DOHH2 (cell line): ENCODE measurements around the gene NYAP2.

ENCODE experiments used
- H3F3A ChIP-seq: fragments of 200-600 bp; sonication (generic), shearing (Covaris generic); 2 replicates; pipeline ENCODE4 v1.6.0; 2016; ENCODE audit warnings: antibody characterized with exemption, mild to moderate bottlenecking; ENCODE audit not compliant: control insufficient read depth, insufficient read depth
- H3K27ac ChIP-seq: fragments of 200-600 bp; sonication (generic); 2 replicates; pipeline ENCODE4 v1.5.1; 2014; ENCODE audit warnings: low read depth, mild to moderate bottlenecking, low read length, moderate library complexity
- H3K27me3 ChIP-seq: fragments of 200-600 bp; sonication (generic); 2 replicates; pipeline ENCODE4 v1.6.1; 2014; ENCODE audit warnings: mild to moderate bottlenecking, low read length, mixed read lengths; ENCODE audit not compliant: control insufficient read depth
- H3K36me3 ChIP-seq: fragments of 200-600 bp; sonication (generic); 2 replicates; pipeline ENCODE4 v1.6.1; 2014; ENCODE audit warnings: mild to moderate bottlenecking, low read length, moderate library complexity, mixed read lengths; ENCODE audit not compliant: control insufficient read depth
- H3K4me1 ChIP-seq: fragments of 200-600 bp; sonication (generic); 2 replicates; pipeline ENCODE4 v1.6.1; 2014; ENCODE audit warnings: mild to moderate bottlenecking, low read length, mixed read lengths; ENCODE audit not compliant: control insufficient read depth
- H3K4me2 ChIP-seq: fragments of 200-600 bp; sonication (generic); 2 replicates; pipeline ENCODE4 v1.6.0; 2014; ENCODE audit warnings: mild to moderate bottlenecking, low read length, moderate library complexity
- H3K4me3 ChIP-seq: fragments of 200-600 bp; sonication (generic); 2 replicates; pipeline ENCODE4 v1.5.1; 2014; ENCODE audit warnings: mild to moderate bottlenecking, low read length, mixed read lengths
- H3K79me2 ChIP-seq: fragments of 200-600 bp; sonication (generic); 2 replicates; pipeline ENCODE4 v1.6.1; 2014; ENCODE audit warnings: mild to moderate bottlenecking, low read length, mixed read lengths; ENCODE audit not compliant: control insufficient read depth
- H3K9me2 ChIP-seq: fragments of 200-600 bp; sonication (generic); replicated peaks from 2 replicates; pipeline ENCODE4 v1.6.1; 2014; ENCODE audit warnings: mild to moderate bottlenecking, low read length, mixed read lengths; ENCODE audit not compliant: control insufficient read depth
- H3K9me3 ChIP-seq: fragments of 200-600 bp; sonication (generic); 2 replicates; pipeline ENCODE4 v1.6.1; 2014; ENCODE audit warnings: antibody characterized with exemption, low read length, mixed read lengths; ENCODE audit not compliant: control insufficient read depth, insufficient read depth
- H4K20me1 ChIP-seq: fragments of 200-600 bp; sonication (generic); 2 replicates; pipeline ENCODE4 v1.6.0; 2014; ENCODE audit warnings: low read depth, mild to moderate bottlenecking, antibody characterized with exemption, low read length, moderate library complexity; ENCODE audit not compliant: control insufficient read depth, insufficient read depth
- CTCF ChIP-seq: fragments of 200-600 bp; sonication (generic); IDR thresholded peaks from one replicate; pipeline ENCODE4 v1.5.1; 2014; ENCODE audit warnings: antibody characterized with exemption, mild to moderate bottlenecking, low read depth, low read length; ENCODE audit not compliant: poor library complexity, severe bottlenecking
- EZH2phosphoT487 ChIP-seq: fragments of 200-600 bp; sonication (generic); IDR thresholded peaks from 2 replicates; pipeline ENCODE4 v1.6.1; 2017; ENCODE audit warnings: borderline replicate concordance, mild to moderate bottlenecking, antibody characterized with exemption, low read length, moderate library complexity, mixed read lengths

Gene NYAP2

GRCh38 chr2:225614915-225615314, 215.4 kb downstream of the NYAP2 start:
- no peaks in the 10 kb centered on the region for H3K27me3 ChIP-seq
- no peak for TF ChIP-seq EZH2phosphoT487
- TF ChIP-seq CTCF = no peak
- H3K79me2 ChIP-seq = no peaks in the 10 kb centered on the region
- H4K20me1 ChIP-seq = no peaks in the 10 kb centered on the region
- H3K4me2 ChIP-seq = no peak overlapping the region
- H3F3A ChIP-seq = no peaks in the 10 kb centered on the region
- H3K4me3 ChIP-seq = no peak overlapping the region
- H3K4me1 ChIP-seq = no peaks in the 10 kb centered on the region
- no peaks in the 10 kb centered on the region for H3K9me2 ChIP-seq
- no peak overlapping the region for H3K27ac ChIP-seq
- no peaks in the 10 kb centered on the region for H3K36me3 ChIP-seq
- H3K9me3 ChIP-seq = no peaks in the 10 kb centered on the region

- Histone ChIP-seq H3K36me3 (no peaks in the 10 kb centered on the region), H3F3A (no peaks in the 10 kb centered on the region), H3K4me1 (no peaks in the 10 kb centered on the region), H3K9me3 (no peaks in the 10 kb centered on the region), H4K20me1 (no peaks in the 10 kb centered on the region), H3K4me3 (no peak overlapping the region), H3K9me2 (no peaks in the 10 kb centered on the region), H3K4me2 (no peak overlapping the region), H3K79me2 (no peaks in the 10 kb centered on the region), H3K27ac (no peak overlapping the region), H3K27me3 (no peaks in the 10 kb centered on the region)
- TF ChIP-seq EZH2phosphoT487 (no peak), CTCF (no peak)
These were observed 216.0 kb downstream of the NYAP2 start for GRCh38 chr2:225615514-225615913.

DNA sequence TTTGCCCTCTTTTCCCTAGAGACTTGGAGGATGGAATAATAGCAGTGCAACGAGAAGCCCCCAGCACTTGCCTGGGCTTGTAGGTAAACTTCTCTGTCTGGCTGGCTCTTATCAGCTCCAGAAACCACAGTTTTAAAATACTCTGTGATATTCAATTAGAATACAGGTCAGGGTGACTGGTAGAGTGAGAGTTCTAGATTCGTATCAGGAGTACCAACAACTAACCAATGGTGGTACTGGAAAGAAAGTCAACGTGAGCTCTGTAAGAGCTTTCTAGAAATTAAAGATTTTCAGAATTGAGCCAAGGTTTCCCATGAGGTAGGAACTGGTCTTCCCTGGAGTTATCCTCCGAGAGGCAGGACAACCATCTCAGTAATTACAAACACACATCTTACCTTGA, 216.9 kb downstream of the NYAP2 start:
- Histone ChIP-seq H3K36me3 (no peaks in the 10 kb centered on the region), H3K4me3 (no peak overlapping the region), H3K4me2 (no peak overlapping the region), H4K20me1 (no peaks in the 10 kb centered on the region), H3K4me1 (no peaks in the 10 kb centered on the region), H3K9me3 (no peaks in the 10 kb centered on the region), H3K9me2 (no peaks in the 10 kb centered on the region), H3K79me2 (no peaks in the 10 kb centered on the region), H3K27me3 (no peaks in the 10 kb centered on the region), H3K27ac (no peak overlapping the region), H3F3A (no peaks in the 10 kb centered on the region)
- TF ChIP-seq CTCF = no peak
- no peak for TF ChIP-seq EZH2phosphoT487

DNA sequence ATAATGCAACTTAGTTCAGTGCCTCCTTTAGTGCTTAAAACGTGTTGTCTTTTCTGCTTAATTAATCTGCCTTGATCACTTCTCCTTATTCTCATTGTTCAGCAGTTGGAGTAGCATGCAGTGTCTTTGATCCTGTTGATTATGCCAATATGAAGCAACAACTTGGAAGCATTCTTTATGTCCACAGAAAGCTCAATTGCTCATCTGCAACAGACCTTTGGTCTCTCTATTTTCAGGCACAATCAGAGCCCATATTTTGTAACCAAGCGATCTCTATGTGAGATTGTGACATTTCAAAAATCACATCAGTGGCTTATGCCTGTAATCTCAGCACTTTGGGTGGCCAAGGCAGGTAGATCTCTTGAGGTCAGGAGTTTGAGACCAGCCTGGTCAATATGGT, 217.3 kb downstream of the NYAP2 start:
- Histone ChIP-seq H3F3A (no peaks in the 10 kb centered on the region), H3K36me3 (no peaks in the 10 kb centered on the region), H3K9me2 (no peaks in the 10 kb centered on the region), H3K27me3 (no peaks in the 10 kb centered on the region), H3K9me3 (no peaks in the 10 kb centered on the region), H3K79me2 (no peaks in the 10 kb centered on the region), H3K27ac (no peak overlapping the region), H3K4me1 (no peaks in the 10 kb centered on the region), H3K4me3 (no peak overlapping the region), H3K4me2 (no peak overlapping the region), H4K20me1 (no peaks in the 10 kb centered on the region)
- TF ChIP-seq CTCF (no peak), EZH2phosphoT487 (no peak)
